ENCODE results near the gene POLR2J2. TPM values are rescaled to one million over a fixed set of nuclear protein-coding genes. Genes with fewer than 3 reads are reported as not detected.
"Not testable (repeated sequence)": the region's sequence is repeated elsewhere in the genome, so short reads cannot be mapped to it uniquely, and the experiment has no call there.

Gene POLR2J2
- total and polyA plus RNA-seq, 10 of the 15 experiments (the other 5 are each of a cell fraction or from before 2014, with no cell fraction given), result 0.80 to 16.3 (median 6.6) TPM

- H3K27ac ChIP-seq (ENCODE audit: control insufficient read depth, insufficient read depth); SMC1A ChIA-PET (ENCODE audit: uncharacterized antibody, unreplicated experiment); CTCF ChIA-PET; H3K27me3 ChIP-seq (replicated peaks in 1 of 2; ENCODE audit: control insufficient read depth in 2 of 2, insufficient read depth in 2 of 2, low read length in 1 of 2); RAD21 ChIA-PET (ENCODE audit: unreplicated experiment); H2AFZ ChIP-seq (ENCODE audit: control insufficient read depth, low read depth, low read length); H3K9ac ChIP-seq (ENCODE audit: control insufficient read depth, insufficient read depth, low read length); POLR2A ChIA-PET; H4K20me1 ChIP-seq (ENCODE audit: control insufficient read depth, insufficient read depth); intact Hi-C loops (cut with micrococcal nuclease; ENCODE audit: unreplicated experiment); DNase-seq (ENCODE audit: low read depth, low spot score); H3K4me1 ChIP-seq (ENCODE audit: control insufficient read depth, insufficient read depth, low read length); H3K36me3 ChIP-seq (ENCODE audit: control insufficient read depth in 2 of 2, insufficient read depth in 2 of 2, low read length in 1 of 2); BruUV-seq (replicated peaks); FAIRE-seq; H3K79me2 ChIP-seq (ENCODE audit: control insufficient read depth, insufficient read depth, low read length); in situ Hi-C loops (cut with MboI); H3K9me3 ChIP-seq (replicated peaks; ENCODE audit: control insufficient read depth, insufficient read depth, low read length); H3K4me3 ChIP-seq: not testable (repeated sequence)
- peak; percentile 81 for ATAC-seq
- 0 out of 2 replicates have a peak within 1 kb of the TSS, but pooled peaks have one; percentile 17 for H3K4me2 ChIP-seq (ENCODE audit: control insufficient read depth, insufficient read depth)
- 1% methylated on average over 15 of the region's 62 CpGs for WGBS (ENCODE audit: insufficient coverage, insufficient replicate concordance, low lambda C conversion rate, missing lambda C conversion rate)
Measured at GRCh38 chr7:102616507-102617125, 54.8 kb downstream of the POLR2J2 start, which contains the start of gene RASA4. Gene RASA4, minus strand, starts transcription at chr7:102616756. Its CDS starts 67 bp downstream, at chr7:102616689.

Small RNA genes lying within 50 kb of the gene (small RNA-seq; reads per million reads assigned to genes)
- gene AC105052.3, result not detected
- not detected for gene UPK3BL1

Other genes with a start within 250 kb of the POLR2J2 start
Only the 7 nearest of the 13 such genes appear.
- 6.2 and 9.9 TPM in 2 replicates for gene UPK3BL2, start 128.0 kb downstream of the POLR2J2 start, total RNA-seq (2014; rRNA removed)
- gene UPK3BL2, start 128.0 kb downstream of the POLR2J2 start, total RNA-seq (2014; rRNA removed; fragmentation: Illumina TruSeq; extraction: Trizol), result 7.1 and 8.2 TPM in 2 replicates
- gene UPK3BL2, start 128.0 kb downstream of the POLR2J2 start, total RNA-seq (2021), result 11.8 and 16.2 TPM in 2 replicates
- 3.3 and 7.6 TPM in 2 replicates for gene UPK3BL2, start 128.0 kb downstream of the POLR2J2 start, polyA plus RNA-seq (2011; rRNA removed)
- 0.51 and 6.1 TPM in 2 replicates for gene UPK3BL2, start 128.0 kb downstream of the POLR2J2 start, polyA plus RNA-seq (2014; fragmentation: Illumina TruSeq; extraction: Trizol)
- gene UPK3BL2, start 128.0 kb downstream of the POLR2J2 start, polyA plus RNA-seq (2014; fragmentation: Nextera tagmentation; extraction: Ambion mirVana), result under 1 TPM in 1 of 2 experiments, not detected in 1; 0.18 TPM
- gene UPK3BL2, start 128.0 kb downstream of the POLR2J2 start, polyA plus RNA-seq (2014; rRNA removed), result 25.7 and 30.1 TPM in 2 replicates
- 10 to 100 TPM; 10.4 to 10.7 TPM for gene UPK3BL2, start 128.0 kb downstream of the POLR2J2 start, polyA plus RNA-seq (2016; fragmentation: Nextera tagmentation; extraction: Ambion mirVana)
- gene SPDYE2, start 120.4 kb downstream of the POLR2J2 start, total RNA-seq (2014; rRNA removed), result not detected in 2 replicates
- gene SPDYE2, start 120.4 kb downstream of the POLR2J2 start, total RNA-seq (2014; rRNA removed; fragmentation: Illumina TruSeq; extraction: Trizol), result not detected in 2 replicates
- gene SPDYE2, start 120.4 kb downstream of the POLR2J2 start, total RNA-seq (2021), result not detected in 2 replicates
- not detected in 2 replicates for gene SPDYE2, start 120.4 kb downstream of the POLR2J2 start, polyA plus RNA-seq (2011; rRNA removed)
- not detected in 2 replicates for gene SPDYE2, start 120.4 kb downstream of the POLR2J2 start, polyA plus RNA-seq (2014; fragmentation: Illumina TruSeq; extraction: Trizol)
- under 1 TPM; 0.16 to 0.19 TPM for gene SPDYE2, start 120.4 kb downstream of the POLR2J2 start, polyA plus RNA-seq (2014; fragmentation: Nextera tagmentation; extraction: Ambion mirVana)
- gene SPDYE2, start 120.4 kb downstream of the POLR2J2 start, polyA plus RNA-seq (2014; rRNA removed), result not detected in 2 replicates
- gene SPDYE2, start 120.4 kb downstream of the POLR2J2 start, polyA plus RNA-seq (2016; fragmentation: Nextera tagmentation; extraction: Ambion mirVana), result 1 to 10 TPM; 4.4 to 6.4 TPM
- gene POLR2J3, start 99.1 kb downstream of the POLR2J2 start, total RNA-seq (2014; rRNA removed), result 23.1 and 24.1 TPM in 2 replicates
- gene POLR2J3, start 99.1 kb downstream of the POLR2J2 start, total RNA-seq (2014; rRNA removed; fragmentation: Illumina TruSeq; extraction: Trizol), result 70.7 and 85.4 TPM in 2 replicates
- gene POLR2J3, start 99.1 kb downstream of the POLR2J2 start, total RNA-seq (2021), result 24.0 and 29.1 TPM in 2 replicates
- 140 and 162 TPM in 2 replicates for gene POLR2J3, start 99.1 kb downstream of the POLR2J2 start, polyA plus RNA-seq (2011; rRNA removed)
- gene POLR2J3, start 99.1 kb downstream of the POLR2J2 start, polyA plus RNA-seq (2014; fragmentation: Illumina TruSeq; extraction: Trizol), result 117 and 120 TPM in 2 replicates
- 10 to 100 TPM; 27.3 to 30.4 TPM for gene POLR2J3, start 99.1 kb downstream of the POLR2J2 start, polyA plus RNA-seq (2014; fragmentation: Nextera tagmentation; extraction: Ambion mirVana)
- 35.3 and 35.4 TPM in 2 replicates for gene POLR2J3, start 99.1 kb downstream of the POLR2J2 start, polyA plus RNA-seq (2014; rRNA removed)
- gene POLR2J3, start 99.1 kb downstream of the POLR2J2 start, polyA plus RNA-seq (2016; fragmentation: Nextera tagmentation; extraction: Ambion mirVana), result 100 to 1,000 TPM; 130 to 143 TPM
- 17.5 and 24.6 TPM in 2 replicates for gene RASA4, start 54.9 kb downstream of the POLR2J2 start, total RNA-seq (2014; rRNA removed)
- 9.0 and 9.7 TPM in 2 replicates for gene RASA4, start 54.9 kb downstream of the POLR2J2 start, total RNA-seq (2014; rRNA removed; fragmentation: Illumina TruSeq; extraction: Trizol)
- 35.2 and 35.8 TPM in 2 replicates for gene RASA4, start 54.9 kb downstream of the POLR2J2 start, total RNA-seq (2021)
- 6.0 and 11.3 TPM in 2 replicates for gene RASA4, start 54.9 kb downstream of the POLR2J2 start, polyA plus RNA-seq (2011; rRNA removed)
- 2.8 and 8.9 TPM in 2 replicates for gene RASA4, start 54.9 kb downstream of the POLR2J2 start, polyA plus RNA-seq (2014; fragmentation: Illumina TruSeq; extraction: Trizol)
- 1 to 10 TPM; 1.7 to 2.4 TPM for gene RASA4, start 54.9 kb downstream of the POLR2J2 start, polyA plus RNA-seq (2014; fragmentation: Nextera tagmentation; extraction: Ambion mirVana)
- gene RASA4, start 54.9 kb downstream of the POLR2J2 start, polyA plus RNA-seq (2014; rRNA removed), result 30.9 and 40.0 TPM in 2 replicates
- gene RASA4, start 54.9 kb downstream of the POLR2J2 start, polyA plus RNA-seq (2016; fragmentation: Nextera tagmentation; extraction: Ambion mirVana), result 10 to 100 TPM; 16.7 to 20.4 TPM
- gene UPK3BL1, start 28.9 kb downstream of the POLR2J2 start, total RNA-seq (2014; rRNA removed), result 29.0 and 33.0 TPM in 2 replicates
- gene UPK3BL1, start 28.9 kb downstream of the POLR2J2 start, total RNA-seq (2014; rRNA removed; fragmentation: Illumina TruSeq; extraction: Trizol), result 21.1 and 22.8 TPM in 2 replicates
- 21.8 and 25.8 TPM in 2 replicates for gene UPK3BL1, start 28.9 kb downstream of the POLR2J2 start, total RNA-seq (2021)
- 16.5 and 34.2 TPM in 2 replicates for gene UPK3BL1, start 28.9 kb downstream of the POLR2J2 start, polyA plus RNA-seq (2011; rRNA removed)
- 7.4 and 16.6 TPM in 2 replicates for gene UPK3BL1, start 28.9 kb downstream of the POLR2J2 start, polyA plus RNA-seq (2014; fragmentation: Illumina TruSeq; extraction: Trizol)
- gene UPK3BL1, start 28.9 kb downstream of the POLR2J2 start, polyA plus RNA-seq (2014; fragmentation: Nextera tagmentation; extraction: Ambion mirVana), result 10 to 100 TPM in 1 of 2 experiments, 1 to 10 TPM in 1; 5.9 to 12.5 TPM
- gene UPK3BL1, start 28.9 kb downstream of the POLR2J2 start, polyA plus RNA-seq (2014; rRNA removed), result 68.6 and 77.0 TPM in 2 replicates
- 10 to 100 TPM; 24.2 to 28.3 TPM for gene UPK3BL1, start 28.9 kb downstream of the POLR2J2 start, polyA plus RNA-seq (2016; fragmentation: Nextera tagmentation; extraction: Ambion mirVana)
- gene SPDYE2B, start 21.3 kb downstream of the POLR2J2 start, total RNA-seq (2014; rRNA removed), result not detected in 2 replicates
- gene SPDYE2B, start 21.3 kb downstream of the POLR2J2 start, total RNA-seq (2014; rRNA removed; fragmentation: Illumina TruSeq; extraction: Trizol), result not detected in 2 replicates
- gene SPDYE2B, start 21.3 kb downstream of the POLR2J2 start, total RNA-seq (2021), result not detected in 2 replicates
- gene SPDYE2B, start 21.3 kb downstream of the POLR2J2 start, polyA plus RNA-seq (2011; rRNA removed), result not detected in 2 replicates
- gene SPDYE2B, start 21.3 kb downstream of the POLR2J2 start, polyA plus RNA-seq (2014; fragmentation: Illumina TruSeq; extraction: Trizol), result not detected in 2 replicates
- gene SPDYE2B, start 21.3 kb downstream of the POLR2J2 start, polyA plus RNA-seq (2014; fragmentation: Nextera tagmentation; extraction: Ambion mirVana), result under 1 TPM in 1 of 2 experiments, not detected in 1; 0.19 TPM
- not detected in 2 replicates for gene SPDYE2B, start 21.3 kb downstream of the POLR2J2 start, polyA plus RNA-seq (2014; rRNA removed)
- under 1 TPM; 0.32 to 0.59 TPM for gene SPDYE2B, start 21.3 kb downstream of the POLR2J2 start, polyA plus RNA-seq (2016; fragmentation: Nextera tagmentation; extraction: Ambion mirVana)
- gene FAM185A, start 77.3 kb upstream of the POLR2J2 start, total RNA-seq (2014; rRNA removed), result 12.8 and 14.9 TPM in 2 replicates
- 7.8 and 11.6 TPM in 2 replicates for gene FAM185A, start 77.3 kb upstream of the POLR2J2 start, total RNA-seq (2014; rRNA removed; fragmentation: Illumina TruSeq; extraction: Trizol)
- 8.0 and 10.3 TPM in 2 replicates for gene FAM185A, start 77.3 kb upstream of the POLR2J2 start, total RNA-seq (2021)
- 9.1 and 14.5 TPM in 2 replicates for gene FAM185A, start 77.3 kb upstream of the POLR2J2 start, polyA plus RNA-seq (2011; rRNA removed)
- 7.1 and 12.7 TPM in 2 replicates for gene FAM185A, start 77.3 kb upstream of the POLR2J2 start, polyA plus RNA-seq (2014; fragmentation: Illumina TruSeq; extraction: Trizol)
- gene FAM185A, start 77.3 kb upstream of the POLR2J2 start, polyA plus RNA-seq (2014; fragmentation: Nextera tagmentation; extraction: Ambion mirVana), result 1 to 10 TPM; 1.9 to 2.2 TPM
- 9.6 TPM in 2 replicates for gene FAM185A, start 77.3 kb upstream of the POLR2J2 start, polyA plus RNA-seq (2014; rRNA removed)
- gene FAM185A, start 77.3 kb upstream of the POLR2J2 start, polyA plus RNA-seq (2016; fragmentation: Nextera tagmentation; extraction: Ambion mirVana), result 10 to 100 TPM in 1 of 2 experiments, 1 to 10 TPM in 1; 9.7 to 10.7 TPM